Gastrocnemius medialis (tissue), 4 donors: Measurements from ENCODE around the gene TPT1.
"Not testable (repeated sequence)": the region's sequence is repeated elsewhere in the genome, so short reads cannot be mapped to it uniquely, and the experiment has no call there.

Source experiments
- CTCF ChIP-seq, 5 experiments: fragments of 450-650 bp in 3 of 5; fragments of 200-600 bp in 2 of 5; sonication (generic) in 2 of 5; IDR thresholded peaks in 4 of 5; conservative IDR thresholded peaks in 1 of 5; 1 replicate in 4 of 5; 2 replicates in 1 of 5; pipeline ENCODE4 v1.5.1; 2016 to 2019; ENCODE audit warnings: antibody characterized with exemption in 5 of 5, mild to moderate bottlenecking in 3 of 5, moderate library complexity in 3 of 5
- POLR2A ChIP-seq, 2 donors: fragments of 450-650 bp; IDR thresholded peaks; one replicate each; pipeline ENCODE4 v1.6.1; 2017; ENCODE audit warnings: antibody characterized with exemption in 2 of 2, mild to moderate bottlenecking in 2 of 2, moderate library complexity in 2 of 2

DNA sequence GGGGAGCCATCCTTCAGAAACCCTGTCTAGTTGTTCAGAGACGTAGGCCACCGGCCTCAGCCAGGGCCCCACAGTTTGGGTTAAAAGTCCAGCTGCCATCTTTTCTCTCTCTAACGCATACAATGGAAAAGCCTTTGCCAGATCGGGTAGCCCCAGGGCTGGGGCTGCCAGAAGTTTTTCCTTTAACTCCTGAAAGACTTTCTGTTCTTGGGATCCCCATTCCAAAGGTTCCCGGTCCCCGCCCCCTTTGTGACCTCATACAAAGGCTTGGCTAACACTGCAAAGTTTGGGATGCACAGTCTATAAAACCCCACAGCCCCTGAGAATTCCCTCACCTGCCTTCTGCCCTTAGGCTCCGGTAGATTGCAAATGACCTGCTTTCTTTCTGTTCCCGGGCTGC lies 41.8 kb upstream of the TPT1 start:
- not testable (repeated sequence) for TF ChIP-seq CTCF (IDR thresholded peaks at IDR 0.05 in 4 of 5, conservative IDR thresholded peaks at IDR 0.05 in 1 of 5); POLR2A (IDR thresholded peaks at IDR 0.05)
